Cerebellar cortex (tissue), 1 donor: ENCODE results near the gene TNFSF9.
"Not testable (repeated sequence)": the region's sequence is repeated elsewhere in the genome, so short reads cannot be mapped to it uniquely, and the experiment has no call there.

ENCODE experiments used
- DNase-seq: peaks from one replicate; pipeline ENCODE4 v3.0.0-alpha.2; 2015; ENCODE audit warnings: low spot score

Gene TNFSF9

GRCh38 chr19:6508028-6508771 is 22.6 kb upstream of the TNFSF9 start:
- not testable (repeated sequence) for DNase-seq

- peak; percentile 80 for DNase-seq
These were observed 21.5 kb upstream of the TNFSF9 start for GRCh38 chr19:6509118-6509971.

GRCh38 chr19:6510618-6511017 is 20.2 kb upstream of the TNFSF9 start:
- DNase-seq = no peak

- DNase-seq = no peak
These were observed 16.7 kb upstream of the TNFSF9 start for GRCh38 chr19:6514089-6514488.

- DNase-seq = no peak
These were observed 15.8 kb upstream of the TNFSF9 start for GRCh38 chr19:6514926-6515544.

GRCh38 chr19:6516018-6516658 is 14.7 kb upstream of the TNFSF9 start:
- DNase-seq = peak; percentile 97

GRCh38 chr19:6516659-6517291 is 14.1 kb upstream of the TNFSF9 start:
- DNase-seq = peak; percentile 92

GRCh38 chr19:6518145-6518911 is 12.5 kb upstream of the TNFSF9 start:
- no peak for DNase-seq

- no peak for DNase-seq
These were observed 11.5 kb upstream of the TNFSF9 start for GRCh38 chr19:6519289-6519688.

GRCh38 chr19:6521718-6522646 is 8.8 kb upstream of the TNFSF9 start:
- DNase-seq = no peak

- no peak for DNase-seq
These were observed 8.1 kb upstream of the TNFSF9 start for GRCh38 chr19:6522712-6523111.

GRCh38 chr19:6524311-6524710 is 6.5 kb upstream of the TNFSF9 start:
- DNase-seq = no peak

GRCh38 chr19:6527893-6528543 is 2.8 kb upstream of the TNFSF9 start:
- no peak for DNase-seq

- peak; percentile 66 for DNase-seq
These were observed 2.2 kb upstream of the TNFSF9 start for GRCh38 chr19:6528544-6529121.

- no peak for DNase-seq
These were observed 1.5 kb upstream of the TNFSF9 start for GRCh38 chr19:6529351-6529750.

GRCh38 chr19:6529937-6530385 is 865 bp upstream of the TNFSF9 start:
- no peak for DNase-seq

GRCh38 chr19:6531163-6531955 is 533 bp downstream of the TNFSF9 start:
- DNase-seq = no peak

- DNase-seq = no peak
These were observed 1.1 kb downstream of the TNFSF9 start for GRCh38 chr19:6531956-6532243.
